Upper lobe of left lung (tissue), 6 donors: ENCODE data around the gene HES2. TPM values are rescaled to one million over a fixed set of nuclear protein-coding genes. Genes with fewer than 3 reads are reported as not detected.
"Not testable (repeated sequence)": the region's sequence is repeated elsewhere in the genome, so short reads cannot be mapped to it uniquely, and the experiment has no call there.

Experiments used
- ATAC-seq, 2 donors: fragments of 200-7000 bp; cut with Tn5 transposase; one replicate each; pipeline ENCODE4 v1.9.1; 2022; ENCODE audit warnings: mild to moderate bottlenecking in 2 of 2, moderate library complexity in 2 of 2; ENCODE audit not compliant: low FRiP score in 2 of 2
- DNase-seq, 2 donors: peaks; one replicate each; pipeline ENCODE4 v3.0.0-alpha.2; 2019 to 2020
- H3K27ac ChIP-seq, 4 donors: fragments of 200-600 bp; sonication (generic); one replicate each; pipeline ENCODE4 v1.5.1; 2016 to 2019
- H3K27me3 ChIP-seq, 4 donors: fragments of 200-600 bp; sonication (generic); one replicate each; pipeline ENCODE4 v1.5.1; 2017 to 2019
- H3K36me3 ChIP-seq, 4 donors: fragments of 200-600 bp; sonication (generic); one replicate each; pipeline ENCODE4 v1.5.1; 2016 to 2019
- H3K4me1 ChIP-seq, 4 donors: fragments of 200-600 bp; sonication (generic); one replicate each; pipeline ENCODE4 v1.5.1; 2018 to 2019
- H3K4me3 ChIP-seq, 4 donors: fragments of 200-600 bp; sonication (generic); one replicate each; pipeline ENCODE4 v1.5.1; 2017 to 2019; ENCODE audit warnings: mild to moderate bottlenecking in 2 of 4, moderate library complexity in 1 of 4
- H3K9me3 ChIP-seq, 4 donors: fragments of 200-600 bp; sonication (generic); one replicate each; pipeline ENCODE4 v1.5.1; 2018 to 2019
- EP300 ChIP-seq, 4 donors: sonication (generic); formaldehyde crosslinking; IDR thresholded peaks; one replicate each; pipeline ENCODE4 v1.5.1; 2017; ENCODE audit warnings: antibody characterized with exemption in 4 of 4, control low read depth in 2 of 4
- POLR2A ChIP-seq, 4 donors: fragments of 450-650 bp; IDR thresholded peaks; one replicate each; pipeline ENCODE4 v1.5.1; 2016 to 2017; ENCODE audit warnings: antibody characterized with exemption in 4 of 4, mild to moderate bottlenecking in 2 of 4
- POLR2AphosphoS5 ChIP-seq, 2 donors: sonication (generic); formaldehyde crosslinking; IDR thresholded peaks; one replicate each; pipeline ENCODE4 v1.5.1; 2017; ENCODE audit warnings: antibody characterized with exemption in 2 of 2
- WGBS, 2 donors: methylation state at CpG; one replicate each; pipeline ENCODE4 v1.1.5; 2017 to 2018; 5-methylcytosine and 5-hydroxymethylcytosine counted together
- total RNA-seq, 6 donors: library from RNA; depleted of rRNA in 4 of 6; stranded (reverse); fragments of >200 nt in 4 of 6; gene quantifications; one replicate each; pipeline versions ENCODE4 v1.1.0 to v1.2.1, GENCODE V29; 2016 to 2021
- TF ChIP-seq, protein P1 (sequence below), 6 experiments: fragments of 450-650 bp in 4 of 6; fragments of 200-600 bp in 2 of 6; sonication (generic) in 2 of 6; IDR thresholded peaks; one replicate each; pipeline ENCODE4 v1.5.1; 2016 to 2019; ENCODE audit warnings: antibody characterized with exemption in 6 of 6
- donor health status: DM: no; HTN: no; CAD: no; lungs with moderate emphysema.
- donor health status: DM: no; HTN: yes; CAD: no; lungs with severe emphysema.

HES2 gene
- total RNA-seq, 6 donors from 2014 or later, result 1.8 to 11.4 (median 3.7) TPM

DNA sequence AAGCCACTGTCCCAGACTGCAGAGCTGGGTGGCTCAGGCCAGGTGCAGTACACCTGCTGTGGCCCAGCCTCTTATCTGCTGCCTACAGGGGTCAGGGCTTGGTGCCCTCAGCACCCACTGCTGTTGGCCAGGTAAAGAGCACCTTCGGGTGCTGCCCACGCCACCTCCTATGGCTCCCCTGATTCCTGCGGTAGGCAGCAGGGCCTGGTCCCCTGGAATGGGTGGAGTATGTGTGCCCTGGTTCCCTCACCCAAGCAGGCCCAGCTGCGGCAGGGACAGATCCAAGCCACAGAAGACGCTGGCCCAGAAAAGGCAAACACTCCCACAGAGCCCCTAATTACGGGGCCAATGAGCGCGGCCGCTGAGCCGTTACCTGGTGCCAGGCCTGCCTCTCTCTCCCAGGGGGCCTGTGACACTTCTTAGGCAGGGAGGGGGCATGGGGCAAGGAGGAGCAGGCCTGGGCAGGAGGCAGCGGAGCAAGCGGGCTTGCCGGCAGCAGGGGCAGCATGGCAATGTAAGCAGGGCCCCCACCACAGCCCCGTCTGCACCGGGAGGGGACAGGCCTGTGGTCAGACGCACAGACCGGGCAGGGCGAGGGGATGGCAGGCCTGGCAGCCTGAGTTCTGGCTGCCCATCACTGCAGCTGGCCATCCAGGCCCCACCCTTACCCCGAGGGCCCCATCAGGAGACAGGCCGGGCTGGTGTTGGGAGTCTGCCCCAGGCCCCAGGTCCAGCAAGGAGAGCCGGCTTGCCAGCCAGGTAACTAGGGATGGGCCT, 23.8 kb upstream of the HES2 start:
- peaks cover 2 to 39% (median 19%) of the 10 kb centered on the region in 4 donors for H3K27me3 ChIP-seq
- no peaks in the 10 kb centered on the region for H3K36me3 ChIP-seq
- H3K27ac ChIP-seq, result no peak overlapping the region
- no peaks in the 10 kb centered on the region for H3K9me3 ChIP-seq
- TF ChIP-seq POLR2A (IDR thresholded peaks at IDR 0.05), result no peak
- no peak for TF ChIP-seq EP300 (IDR thresholded peaks at IDR 0.05)
- no peak for TF ChIP-seq POLR2AphosphoS5 (IDR thresholded peaks at IDR 0.05)
- TF ChIP-seq, protein P1, sequence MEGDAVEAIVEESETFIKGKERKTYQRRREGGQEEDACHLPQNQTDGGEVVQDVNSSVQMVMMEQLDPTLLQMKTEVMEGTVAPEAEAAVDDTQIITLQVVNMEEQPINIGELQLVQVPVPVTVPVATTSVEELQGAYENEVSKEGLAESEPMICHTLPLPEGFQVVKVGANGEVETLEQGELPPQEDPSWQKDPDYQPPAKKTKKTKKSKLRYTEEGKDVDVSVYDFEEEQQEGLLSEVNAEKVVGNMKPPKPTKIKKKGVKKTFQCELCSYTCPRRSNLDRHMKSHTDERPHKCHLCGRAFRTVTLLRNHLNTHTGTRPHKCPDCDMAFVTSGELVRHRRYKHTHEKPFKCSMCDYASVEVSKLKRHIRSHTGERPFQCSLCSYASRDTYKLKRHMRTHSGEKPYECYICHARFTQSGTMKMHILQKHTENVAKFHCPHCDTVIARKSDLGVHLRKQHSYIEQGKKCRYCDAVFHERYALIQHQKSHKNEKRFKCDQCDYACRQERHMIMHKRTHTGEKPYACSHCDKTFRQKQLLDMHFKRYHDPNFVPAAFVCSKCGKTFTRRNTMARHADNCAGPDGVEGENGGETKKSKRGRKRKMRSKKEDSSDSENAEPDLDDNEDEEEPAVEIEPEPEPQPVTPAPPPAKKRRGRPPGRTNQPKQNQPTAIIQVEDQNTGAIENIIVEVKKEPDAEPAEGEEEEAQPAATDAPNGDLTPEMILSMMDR (IDR thresholded peaks at IDR 0.05), result no peak
- peaks cover 9 to 34% (median 30%) of the 10 kb centered on the region in 4 donors for H3K4me1 ChIP-seq
- 87 to 90% methylated on average over 2 to 6 of the region's 21 CpGs for WGBS, 2 donors
- no peak overlapping the region for H3K4me3 ChIP-seq
- ATAC-seq (no peak), DNase-seq (peak in 1 of 2 donors; percentile 77)

GRCh38 chr1:6441586-6441985, 21.9 kb upstream of the HES2 start:
- WGBS, 2 donors, result 74 to 75% methylated on average over 7 of the region's 7 CpGs
- Histone ChIP-seq H3K9me3 (no peaks in the 10 kb centered on the region), H3K4me1 (peaks cover 0 to 15% (median 11%) of the 10 kb centered on the region in 4 donors), H3K27ac (no peak overlapping the region), H3K36me3 (no peaks in the 10 kb centered on the region), H3K4me3 (no peak overlapping the region), H3K27me3 (peaks cover 0 to 19% (median 5%) of the 10 kb centered on the region in 4 donors)
- DNase-seq (no peak), ATAC-seq (no peak)
- TF ChIP-seq POLR2A (IDR thresholded peaks at IDR 0.05) (no peak), EP300 (IDR thresholded peaks at IDR 0.05) (no peak), POLR2AphosphoS5 (IDR thresholded peaks at IDR 0.05) (no peak)
- TF ChIP-seq, protein P1 (IDR thresholded peaks at IDR 0.05), result no peak

DNA sequence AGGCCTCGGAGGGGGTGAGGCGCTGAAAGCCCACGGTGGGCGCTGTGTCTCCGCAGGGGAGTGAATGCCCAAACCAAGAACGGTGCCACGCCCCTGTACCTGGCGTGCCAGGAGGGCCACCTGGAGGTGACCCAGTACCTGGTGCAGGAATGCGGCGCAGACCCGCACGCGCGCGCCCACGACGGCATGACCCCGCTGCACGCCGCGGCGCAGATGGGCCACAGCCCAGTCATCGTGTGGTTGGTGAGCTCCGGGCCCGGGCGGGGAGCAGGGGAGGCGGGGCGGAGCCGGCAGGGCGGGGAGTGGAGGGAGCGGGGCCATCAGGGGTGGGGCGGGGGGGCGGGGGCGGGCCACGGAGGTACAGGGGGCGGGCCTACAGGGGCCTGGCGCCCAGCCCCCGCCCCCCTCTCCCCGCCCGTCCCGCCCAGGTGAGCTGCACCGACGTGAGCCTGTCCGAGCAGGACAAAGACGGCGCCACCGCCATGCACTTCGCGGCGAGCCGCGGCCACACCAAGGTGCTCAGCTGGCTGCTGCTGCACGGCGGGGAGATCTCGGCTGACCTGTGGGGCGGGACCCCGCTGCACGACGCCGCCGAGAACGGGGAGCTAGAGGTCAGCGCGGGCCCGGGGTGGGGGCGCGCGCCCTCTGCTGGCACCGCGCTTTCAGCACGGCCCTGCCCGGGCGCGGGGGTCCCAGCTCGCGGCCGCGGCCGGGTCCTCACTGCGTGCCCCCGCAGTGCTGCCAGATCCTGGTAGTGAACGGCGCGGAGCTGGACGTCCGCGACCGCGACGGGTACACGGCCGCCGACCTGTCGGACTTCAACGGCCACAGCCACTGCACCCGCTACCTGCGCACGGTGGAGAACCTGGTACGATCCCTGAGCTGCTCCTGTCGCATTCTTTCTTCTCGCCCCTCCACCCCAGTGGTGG, 20.7 kb upstream of the HES2 start:
- peak overlapping the region in 3 of 4 donors; percentile 30 to 39 (median 37) for H3K4me3 ChIP-seq
- H3K9me3 ChIP-seq, result no peaks in the 10 kb centered on the region
- H3K27me3 ChIP-seq, result peaks cover 0 to 14% (median 5%) of the 10 kb centered on the region in 4 donors
- ATAC-seq, result peak in 1 of 2 donors; percentile 9
- peak; percentile 70 to 94 for DNase-seq
- TF ChIP-seq POLR2AphosphoS5 (IDR thresholded peaks at IDR 0.05), result no peak
- TF ChIP-seq POLR2A (IDR thresholded peaks at IDR 0.05), result no peak
- TF ChIP-seq, protein P1 (IDR thresholded peaks at IDR 0.05), result peak; percentile 17 to 50 (median 24)
- H3K36me3 ChIP-seq, result no peaks in the 10 kb centered on the region
- WGBS, 2 donors, result 37% methylated on average over 10 of the region's 101 CpGs; no CpG with 5 or more reads in 1 of the 2 donors
- peaks cover 0 to 13% (median 11%) of the 10 kb centered on the region in 4 donors for H3K4me1 ChIP-seq
- no peak overlapping the region for H3K27ac ChIP-seq

GRCh38 chr1:6438047-6438525, 18.4 kb upstream of the HES2 start:
- H3K9me3 ChIP-seq, result no peaks in the 10 kb centered on the region
- H3K4me1 ChIP-seq, result peaks cover 0 to 13% (median 11%) of the 10 kb centered on the region in 4 donors
- no peak overlapping the region for H3K27ac ChIP-seq
- ATAC-seq (peak; percentile 68 to 72), DNase-seq (peak in 1 of 2 donors; percentile 62)
- WGBS, 2 donors, result 10 to 15% methylated on average over 4 to 5 of the region's 5 CpGs
- H3K27me3 ChIP-seq, result peaks cover 0 to 14% (median 5%) of the 10 kb centered on the region in 4 donors
- H3K4me3 ChIP-seq, result no peak overlapping the region
- TF ChIP-seq, protein P1 (IDR thresholded peaks at IDR 0.05), result peak; percentile 87 to 95 (median 91)
- no peak for TF ChIP-seq POLR2A (IDR thresholded peaks at IDR 0.05)
- H3K36me3 ChIP-seq, result no peaks in the 10 kb centered on the region

GRCh38 chr1:6437012-6437700, 17.4 kb upstream of the HES2 start:
- 50 to 64% methylated on average over 9 to 18 of the region's 22 CpGs for WGBS, 2 donors
- H3K27ac ChIP-seq, result not testable (repeated sequence)
- H3K27me3 ChIP-seq, result peaks cover 0 to 14% (median 5%) of the 10 kb centered on the region in 4 donors

DNA sequence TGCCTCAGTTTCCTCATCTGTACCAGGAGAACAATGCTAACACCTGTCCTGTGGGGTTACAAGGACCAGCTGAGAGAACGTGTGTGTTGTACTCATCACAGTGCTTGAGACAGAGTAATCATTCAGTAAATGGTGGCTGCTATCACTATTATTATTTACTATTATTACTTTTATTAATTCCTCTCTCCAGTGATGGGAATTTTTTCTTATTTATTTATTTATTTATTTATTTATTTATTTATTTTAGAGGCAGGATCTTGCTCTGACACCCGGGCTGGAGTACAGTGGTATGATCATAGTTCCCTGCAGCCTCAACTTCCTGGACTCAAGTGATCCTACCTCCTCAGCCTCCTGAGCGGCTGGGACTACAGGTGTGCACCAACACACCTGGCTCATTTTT, 16.6 kb upstream of the HES2 start:
- 76 to 79% methylated on average over 3 of the region's 3 CpGs for WGBS, 2 donors
- H3K27me3 ChIP-seq, result peaks cover 0 to 14% (median 5%) of the 10 kb centered on the region in 4 donors

More at GRCh38 chr1:6437012-6437700, 17.4 kb upstream of the HES2 start:
- H3K36me3 ChIP-seq, DNase-seq, ATAC-seq, H3K9me3 ChIP-seq, H3K4me3 ChIP-seq: not testable (repeated sequence)
- H3K4me1 ChIP-seq, result peaks cover 0 to 13% (median 11%) of the 10 kb centered on the region in 4 donors

More for the DNA sequence above, 16.6 kb upstream of the HES2 start:
- H3K4me1 ChIP-seq, result peaks cover 0 to 13% (median 11%) of the 10 kb centered on the region in 4 donors
- H3K9me3 ChIP-seq, H3K27ac ChIP-seq, DNase-seq, H3K4me3 ChIP-seq, H3K36me3 ChIP-seq, ATAC-seq: not testable (repeated sequence)
